K562 (cell line): ENCODE data around the gene DNAJB7. TPM values are rescaled to one million over a fixed set of nuclear protein-coding genes. Genes with fewer than 3 reads are reported as not detected.
A peak's percentile ranks its signal among the peaks of the same experiment; 100 is the strongest.

Experiments
- HOXB6 ChIP-seq: fragments of 250-450 bp; sonication (Bioruptor Pico); IDR thresholded peaks from 2 replicates; pipeline ENCODE4 v1.5.1; 2022; ENCODE audit warnings: mild to moderate bottlenecking, borderline replicate concordance
- MXI1 ChIP-seq: IDR thresholded peaks from 2 replicates; pipeline ENCODE4 v1.6.1; 2011; ENCODE audit warnings: low read depth, mild to moderate bottlenecking, improper control_type of control experiment, low read length
- NCOA4 ChIP-seq: fragments of 450-650 bp; IDR thresholded peaks from 2 replicates; pipeline ENCODE4 v1.6.1; 2018; ENCODE audit warnings: mild to moderate bottlenecking; ENCODE audit not compliant: partially characterized antibody
- POLR2A ChIP-seq: fragments of 450-650 bp; conservative IDR thresholded peaks from 2 replicates; pipeline ENCODE4 v1.6.1; 2016
- SRF ChIP-seq, 2 experiments: fragments of 250-450, 450-650 bp in 1 of 2; sonication (Bioruptor Pico) in 1 of 2; sonication (generic) in 1 of 2; formaldehyde crosslinking; IDR thresholded peaks; 2 replicates each; pipeline versions ENCODE4 v1.5.0 to v1.5.1; 2020 to 2022; ENCODE audit warnings: mild to moderate bottlenecking in 1 of 2, missing genetic modification reagents in 1 of 2
- ZKSCAN8 ChIP-seq: fragments of 200-800 bp; sonication (Bioruptor generic); IDR thresholded peaks from 2 replicates; pipeline ENCODE4 v1.6.1; 2016; ENCODE audit warnings: missing genetic modification characterization, missing compliant biosample characterization
- polyA plus RNA-seq, 8 experiments: library from polyadenylated mRNA; depleted of rRNA in 4 of 8; stranded (reverse) in 5 of 8; unstranded in 3 of 8; fragments of >200 nt; fragmentation: Nextera tagmentation in 2 of 8; fragmentation: Illumina TruSeq in 1 of 8; extraction: Ambion mirVana in 2 of 8; extraction: Trizol in 1 of 8; gene quantifications; 2 replicates each; pipeline versions ENCODE4 v1.2.1 to v1.2.3, GENCODE V29; 2011 to 2014; ENCODE audit warnings: inconsistent platforms in 1 of 8, missing spikeins in 1 of 8
- total RNA-seq, 7 experiments: library from RNA; depleted of rRNA in 6 of 7; stranded (reverse); fragments of >200 nt in 6 of 7; fragmentation: Illumina TruSeq in 2 of 7; extraction: Trizol in 2 of 7; gene quantifications; 2 replicates each; pipeline versions ENCODE4 v1.2.1 to v1.2.3, GENCODE V29; 2011 to 2021; ENCODE audit warnings: low replicate concordance in 1 of 7
- TF ChIP-seq, protein P1 (sequence below): fragments of 450-650 bp; formaldehyde crosslinking; conservative IDR thresholded peaks from 2 replicates; pipeline ENCODE4 v1.4.0; 2022; ENCODE audit warnings: mild to moderate bottlenecking, missing genetic modification characterization
- TF ChIP-seq, protein P2 (sequence below): fragments of 450-650 bp; IDR thresholded peaks from 2 replicates; pipeline ENCODE4 v1.6.1; 2018; ENCODE audit not compliant: partially characterized antibody
- TF ChIP-seq, protein P3 (sequence below): fragments of 250-450 bp; sonication (Bioruptor Pico); IDR thresholded peaks from 2 replicates; pipeline ENCODE4 v1.8.0; 2022; ENCODE audit warnings: moderate library complexity, mild to moderate bottlenecking, inconsistent platforms
- TF ChIP-seq, protein P4 (sequence below): IDR thresholded peaks from 2 replicates; pipeline ENCODE4 v1.6.1; 2016; ENCODE audit warnings: missing genetic modification characterization, missing compliant biosample characterization
- TF ChIP-seq, protein P5 (sequence below), 2 experiments: fragments of 450-650 bp in 1 of 2; IDR thresholded peaks; 2 replicates each; pipeline ENCODE4 v1.6.1; 2011 to 2017; ENCODE audit warnings: low read depth in 2 of 2, antibody characterized with exemption in 1 of 2, borderline replicate concordance in 1 of 2, low read length in 1 of 2, mild to moderate bottlenecking in 1 of 2, mixed read lengths in 1 of 2; ENCODE audit not compliant: control insufficient read depth in 1 of 2
- TF ChIP-seq, protein P6 (sequence below): fragments of 250-450 bp; sonication (Bioruptor Pico); IDR thresholded peaks from 2 replicates; pipeline ENCODE4 v1.5.0; 2021; ENCODE audit warnings: mild to moderate bottlenecking, moderate library complexity

The DNAJB7 gene
- total and polyA plus RNA-seq, 9 of the 15 experiments (the other 6 are each of a cell fraction or from before 2014, with no cell fraction given): 0.13 to 0.21 TPM; not detected in 7

DNA sequence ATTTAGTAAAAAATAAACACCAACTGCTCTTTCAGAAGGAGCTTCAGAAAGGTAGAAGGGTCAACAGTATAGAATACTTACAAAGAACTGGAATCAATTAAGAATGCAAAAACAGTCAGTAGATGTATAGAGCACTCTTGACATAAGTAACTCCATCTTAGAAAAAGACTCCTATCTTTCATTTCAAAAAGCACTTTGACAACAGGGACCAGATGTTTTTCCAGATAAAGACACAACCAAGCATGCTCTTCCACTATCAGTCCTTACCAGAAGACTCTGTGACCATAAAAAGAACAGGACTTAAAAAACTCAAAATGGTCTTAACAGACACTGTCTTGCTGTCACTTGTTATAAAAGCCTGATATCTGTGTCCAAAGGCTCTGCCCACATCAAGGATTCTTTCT, 48.0 kb downstream of the DNAJB7 start (continued):
- TF ChIP-seq, protein P1, sequence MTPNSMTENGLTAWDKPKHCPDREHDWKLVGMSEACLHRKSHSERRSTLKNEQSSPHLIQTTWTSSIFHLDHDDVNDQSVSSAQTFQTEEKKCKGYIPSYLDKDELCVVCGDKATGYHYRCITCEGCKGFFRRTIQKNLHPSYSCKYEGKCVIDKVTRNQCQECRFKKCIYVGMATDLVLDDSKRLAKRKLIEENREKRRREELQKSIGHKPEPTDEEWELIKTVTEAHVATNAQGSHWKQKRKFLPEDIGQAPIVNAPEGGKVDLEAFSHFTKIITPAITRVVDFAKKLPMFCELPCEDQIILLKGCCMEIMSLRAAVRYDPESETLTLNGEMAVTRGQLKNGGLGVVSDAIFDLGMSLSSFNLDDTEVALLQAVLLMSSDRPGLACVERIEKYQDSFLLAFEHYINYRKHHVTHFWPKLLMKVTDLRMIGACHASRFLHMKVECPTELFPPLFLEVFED: peak; percentile 99
- TF ChIP-seq NCOA4 (no peak), HOXB6 (peak; percentile 96), MXI1 (0 out of 2 replicates have a peak, but pooled peaks have one; percentile 23), ZKSCAN8 (CRISPR knock-in tag) (peak; percentile 99), POLR2A (no peak), SRF (CRISPR knock-in tag; IDR thresholded peaks at IDR 0.05) (peak; percentile 62 to 88; a peak in 3 of 4 replicates)
- TF ChIP-seq, protein P2, sequence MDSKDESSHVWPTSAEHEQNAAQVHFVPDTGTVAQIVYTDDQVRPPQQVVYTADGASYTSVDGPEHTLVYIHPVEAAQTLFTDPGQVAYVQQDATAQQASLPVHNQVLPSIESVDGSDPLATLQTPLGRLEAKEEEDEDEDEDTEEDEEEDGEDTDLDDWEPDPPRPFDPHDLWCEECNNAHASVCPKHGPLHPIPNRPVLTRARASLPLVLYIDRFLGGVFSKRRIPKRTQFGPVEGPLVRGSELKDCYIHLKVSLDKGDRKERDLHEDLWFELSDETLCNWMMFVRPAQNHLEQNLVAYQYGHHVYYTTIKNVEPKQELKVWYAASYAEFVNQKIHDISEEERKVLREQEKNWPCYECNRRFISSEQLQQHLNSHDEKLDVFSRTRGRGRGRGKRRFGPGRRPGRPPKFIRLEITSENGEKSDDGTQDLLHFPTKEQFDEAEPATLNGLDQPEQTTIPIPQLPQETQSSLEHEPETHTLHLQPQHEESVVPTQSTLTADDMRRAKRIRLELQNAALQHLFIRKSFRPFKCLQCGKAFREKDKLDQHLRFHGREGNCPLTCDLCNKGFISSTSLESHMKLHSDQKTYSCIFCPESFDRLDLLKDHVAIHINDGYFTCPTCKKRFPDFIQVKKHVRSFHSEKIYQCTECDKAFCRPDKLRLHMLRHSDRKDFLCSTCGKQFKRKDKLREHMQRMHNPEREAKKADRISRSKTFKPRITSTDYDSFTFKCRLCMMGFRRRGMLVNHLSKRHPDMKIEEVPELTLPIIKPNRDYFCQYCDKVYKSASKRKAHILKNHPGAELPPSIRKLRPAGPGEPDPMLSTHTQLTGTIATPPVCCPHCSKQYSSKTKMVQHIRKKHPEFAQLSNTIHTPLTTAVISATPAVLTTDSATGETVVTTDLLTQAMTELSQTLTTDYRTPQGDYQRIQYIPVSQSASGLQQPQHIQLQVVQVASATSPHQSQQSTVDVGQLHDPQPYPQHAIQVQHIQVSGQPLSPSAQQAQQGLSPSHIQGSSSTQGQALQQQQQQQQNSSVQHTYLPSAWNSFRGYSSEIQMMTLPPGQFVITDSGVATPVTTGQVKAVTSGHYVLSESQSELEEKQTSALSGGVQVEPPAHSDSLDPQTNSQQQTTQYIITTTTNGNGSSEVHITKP: no peak
- TF ChIP-seq, protein P3, sequence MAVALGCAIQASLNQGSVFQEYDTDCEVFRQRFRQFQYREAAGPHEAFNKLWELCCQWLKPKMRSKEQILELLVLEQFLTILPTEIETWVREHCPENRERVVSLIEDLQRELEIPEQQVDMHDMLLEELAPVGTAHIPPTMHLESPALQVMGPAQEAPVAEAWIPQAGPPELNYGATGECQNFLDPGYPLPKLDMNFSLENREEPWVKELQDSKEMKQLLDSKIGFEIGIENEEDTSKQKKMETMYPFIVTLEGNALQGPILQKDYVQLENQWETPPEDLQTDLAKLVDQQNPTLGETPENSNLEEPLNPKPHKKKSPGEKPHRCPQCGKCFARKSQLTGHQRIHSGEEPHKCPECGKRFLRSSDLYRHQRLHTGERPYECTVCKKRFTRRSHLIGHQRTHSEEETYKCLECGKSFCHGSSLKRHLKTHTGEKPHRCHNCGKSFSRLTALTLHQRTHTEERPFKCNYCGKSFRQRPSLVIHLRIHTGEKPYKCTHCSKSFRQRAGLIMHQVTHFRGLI (CRISPR knock-in tag): peak; percentile 100
- TF ChIP-seq, protein P4, sequence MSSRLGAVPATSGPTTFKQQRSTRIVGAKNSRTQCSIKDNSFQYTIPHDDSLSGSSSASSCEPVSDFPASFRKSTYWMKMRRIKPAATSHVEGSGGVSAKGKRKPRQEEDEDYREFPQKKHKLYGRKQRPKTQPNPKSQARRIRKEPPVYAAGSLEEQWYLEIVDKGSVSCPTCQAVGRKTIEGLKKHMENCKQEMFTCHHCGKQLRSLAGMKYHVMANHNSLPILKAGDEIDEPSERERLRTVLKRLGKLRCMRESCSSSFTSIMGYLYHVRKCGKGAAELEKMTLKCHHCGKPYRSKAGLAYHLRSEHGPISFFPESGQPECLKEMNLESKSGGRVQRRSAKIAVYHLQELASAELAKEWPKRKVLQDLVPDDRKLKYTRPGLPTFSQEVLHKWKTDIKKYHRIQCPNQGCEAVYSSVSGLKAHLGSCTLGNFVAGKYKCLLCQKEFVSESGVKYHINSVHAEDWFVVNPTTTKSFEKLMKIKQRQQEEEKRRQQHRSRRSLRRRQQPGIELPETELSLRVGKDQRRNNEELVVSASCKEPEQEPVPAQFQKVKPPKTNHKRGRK (tag): no peak
- TF ChIP-seq, protein P5, sequence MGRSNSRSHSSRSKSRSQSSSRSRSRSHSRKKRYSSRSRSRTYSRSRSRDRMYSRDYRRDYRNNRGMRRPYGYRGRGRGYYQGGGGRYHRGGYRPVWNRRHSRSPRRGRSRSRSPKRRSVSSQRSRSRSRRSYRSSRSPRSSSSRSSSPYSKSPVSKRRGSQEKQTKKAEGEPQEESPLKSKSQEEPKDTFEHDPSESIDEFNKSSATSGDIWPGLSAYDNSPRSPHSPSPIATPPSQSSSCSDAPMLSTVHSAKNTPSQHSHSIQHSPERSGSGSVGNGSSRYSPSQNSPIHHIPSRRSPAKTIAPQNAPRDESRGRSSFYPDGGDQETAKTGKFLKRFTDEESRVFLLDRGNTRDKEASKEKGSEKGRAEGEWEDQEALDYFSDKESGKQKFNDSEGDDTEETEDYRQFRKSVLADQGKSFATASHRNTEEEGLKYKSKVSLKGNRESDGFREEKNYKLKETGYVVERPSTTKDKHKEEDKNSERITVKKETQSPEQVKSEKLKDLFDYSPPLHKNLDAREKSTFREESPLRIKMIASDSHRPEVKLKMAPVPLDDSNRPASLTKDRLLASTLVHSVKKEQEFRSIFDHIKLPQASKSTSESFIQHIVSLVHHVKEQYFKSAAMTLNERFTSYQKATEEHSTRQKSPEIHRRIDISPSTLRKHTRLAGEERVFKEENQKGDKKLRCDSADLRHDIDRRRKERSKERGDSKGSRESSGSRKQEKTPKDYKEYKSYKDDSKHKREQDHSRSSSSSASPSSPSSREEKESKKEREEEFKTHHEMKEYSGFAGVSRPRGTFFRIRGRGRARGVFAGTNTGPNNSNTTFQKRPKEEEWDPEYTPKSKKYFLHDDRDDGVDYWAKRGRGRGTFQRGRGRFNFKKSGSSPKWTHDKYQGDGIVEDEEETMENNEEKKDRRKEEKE (IDR thresholded peaks at IDR 0.05; ENCODE audit: borderline replicate concordance in 1 of 2, control insufficient read depth in 1 of 2, low read depth in 2 of 2, low read length in 1 of 2): no peak
- TF ChIP-seq, protein P6, sequence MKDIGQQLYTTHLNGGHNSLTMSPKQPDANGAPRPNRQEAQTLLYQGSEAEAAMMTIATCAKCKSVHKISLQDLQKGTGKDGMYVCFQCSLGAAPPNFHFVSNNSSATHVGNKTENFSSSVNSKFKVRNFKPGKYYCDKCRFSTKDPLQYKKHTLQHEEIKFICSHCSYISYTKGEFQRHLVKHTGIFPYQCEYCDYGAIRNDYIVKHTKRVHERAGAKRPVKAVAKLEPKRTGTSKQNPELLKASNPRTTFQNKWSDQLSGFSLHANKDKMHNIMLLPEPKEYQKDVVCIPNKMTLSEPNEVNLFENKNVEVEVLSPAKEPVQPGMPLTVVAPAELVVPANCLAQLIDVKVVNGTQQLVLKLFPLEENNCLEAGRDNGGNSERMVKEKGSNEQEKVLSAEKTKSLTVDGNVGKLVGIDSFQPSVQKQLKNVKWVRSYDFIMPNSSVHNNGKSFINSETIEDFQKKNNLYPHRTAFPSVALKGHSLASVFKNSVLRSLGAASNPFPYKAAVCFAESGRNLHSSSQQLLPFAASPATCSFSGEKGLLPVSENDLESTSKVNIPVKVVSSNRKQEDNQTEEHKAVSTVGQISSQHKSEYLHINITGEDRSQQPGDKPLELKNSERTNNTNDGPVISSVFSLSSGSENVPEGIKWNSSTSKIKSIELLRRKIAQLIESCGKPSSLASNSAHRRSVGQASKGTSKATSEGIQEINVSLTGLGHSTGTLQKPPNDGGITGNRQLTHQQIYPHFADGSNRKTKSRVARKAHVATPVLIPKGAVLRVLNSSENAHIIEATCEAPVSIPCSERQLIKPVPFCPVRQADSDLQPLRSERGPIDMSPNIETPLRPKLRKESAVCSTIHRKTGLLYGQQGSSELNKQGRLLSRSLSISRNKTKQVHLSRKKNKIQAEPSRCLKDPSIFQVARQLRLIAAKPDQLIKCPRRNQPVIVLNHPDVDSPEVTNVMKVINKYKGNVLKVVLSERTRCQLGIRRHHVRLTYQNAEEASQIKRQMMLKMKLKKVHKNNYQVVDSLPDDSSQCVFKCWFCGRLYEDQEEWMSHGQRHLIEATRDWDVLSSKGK: peak; percentile 88
